ENCODE data around the gene AGT.
A peak's percentile ranks its signal among the peaks of the same experiment; 100 is the strongest.

AGT gene

GRCh38 chr1:230745071-230745470, 31.1 kb upstream of the AGT start:
- H3K4me3 ChIP-seq (ENCODE audit: control insufficient read depth, low read depth, low read length) = no peak overlapping the region
- no peak for DNase-seq (ENCODE audit: low read depth)
- no peak for TF ChIP-seq CTCF (conservative IDR thresholded peaks at IDR 0.05; ENCODE audit: control insufficient read depth, insufficient read depth, low read depth, low read length)

GRCh38 chr1:230744382-230744781, 30.5 kb upstream of the AGT start:
- H3K4me3 ChIP-seq (ENCODE audit: control insufficient read depth, low read depth, low read length) = no peak overlapping the region
- peak; percentile 13 for DNase-seq (ENCODE audit: low read depth)
- TF ChIP-seq CTCF (conservative IDR thresholded peaks at IDR 0.05; ENCODE audit: control insufficient read depth, insufficient read depth, low read depth, low read length) = no peak

DNA sequence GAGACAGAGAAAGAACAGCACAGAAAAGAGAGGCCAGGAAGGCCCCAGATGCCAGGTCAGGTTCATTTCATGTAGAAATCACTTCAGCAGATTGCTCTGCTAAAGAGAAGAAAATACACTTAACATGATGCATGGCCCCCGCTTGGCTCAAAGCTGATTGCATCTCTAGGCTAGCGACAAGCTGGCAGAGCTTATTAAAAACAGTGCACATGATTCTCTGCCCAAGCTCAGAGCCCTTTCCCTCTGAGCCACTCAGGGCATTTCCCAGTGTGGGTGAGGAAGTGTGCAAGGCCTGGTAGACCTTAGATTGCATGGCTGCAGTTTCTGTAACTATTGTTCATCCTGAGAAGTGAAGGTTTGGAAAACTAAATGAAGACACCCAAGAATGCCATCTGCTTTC, 30.0 kb upstream of the AGT start:
- TF ChIP-seq CTCF (conservative IDR thresholded peaks at IDR 0.05; ENCODE audit: control insufficient read depth, insufficient read depth, low read depth, low read length) = no peak
- H3K4me3 ChIP-seq (ENCODE audit: control insufficient read depth, low read depth, low read length) = no peak overlapping the region
- DNase-seq (ENCODE audit: low read depth) = no peak

- no peak for DNase-seq (ENCODE audit: low read depth)
- TF ChIP-seq CTCF (conservative IDR thresholded peaks at IDR 0.05; ENCODE audit: control insufficient read depth, insufficient read depth, low read depth, low read length) = no peak
- no peak overlapping the region for H3K4me3 ChIP-seq (ENCODE audit: control insufficient read depth, low read depth, low read length)
These were observed 25.8 kb upstream of the AGT start for GRCh38 chr1:230739564-230740290.

DNA sequence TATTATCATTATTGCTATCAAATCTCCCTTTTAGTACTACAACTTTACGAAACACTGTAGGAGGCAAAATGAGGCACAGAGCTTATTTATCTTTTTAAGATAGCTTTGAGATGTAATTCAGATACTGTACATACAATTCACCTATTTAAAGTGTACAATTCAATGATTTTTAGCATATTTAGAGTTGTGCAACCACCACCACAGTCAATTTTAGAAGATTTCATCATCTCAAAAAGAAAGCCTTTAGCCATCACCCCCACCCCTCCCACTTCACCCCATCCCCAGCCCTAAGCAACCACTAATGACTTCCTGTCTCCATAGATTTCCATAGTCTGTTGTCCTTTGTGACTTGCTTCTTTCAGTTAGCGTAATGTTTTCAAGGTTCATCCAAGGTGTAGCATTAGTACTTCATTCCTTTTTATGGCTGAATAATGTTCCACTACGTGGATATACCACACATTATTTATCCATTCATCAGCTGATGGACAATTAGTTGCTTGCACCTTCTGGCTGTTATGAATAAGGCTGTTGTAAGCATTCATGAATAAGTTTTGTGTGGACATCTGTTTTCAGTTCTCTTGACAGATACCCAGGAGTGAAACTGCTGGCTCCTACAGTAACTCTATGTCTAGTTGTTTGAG, 23.8 kb upstream of the AGT start:
- no peak for DNase-seq (ENCODE audit: low read depth)
- TF ChIP-seq CTCF (conservative IDR thresholded peaks at IDR 0.05; ENCODE audit: control insufficient read depth, insufficient read depth, low read depth, low read length) = no peak
- H3K4me3 ChIP-seq (ENCODE audit: control insufficient read depth, low read depth, low read length) = no peak overlapping the region

DNA sequence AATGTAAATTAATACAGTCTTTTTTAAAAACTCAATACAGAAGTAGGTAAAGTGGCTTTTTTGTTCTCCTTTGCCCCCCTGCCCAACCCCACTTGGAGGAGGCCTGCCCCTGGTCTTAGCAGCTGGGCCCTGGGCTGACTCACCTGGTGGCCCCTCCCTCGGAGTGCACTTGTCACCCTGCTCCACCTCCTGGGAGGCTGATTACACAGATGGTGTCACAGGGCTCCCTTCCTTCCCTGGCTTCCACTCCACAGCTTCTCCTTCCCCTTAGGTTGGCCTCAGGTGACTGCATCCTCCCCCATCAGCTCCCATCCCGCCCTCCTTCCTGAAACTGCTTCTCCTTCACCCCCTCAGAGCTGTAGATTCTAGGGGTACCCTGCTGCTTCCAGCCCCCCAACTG, 21.5 kb upstream of the AGT start:
- H3K4me3 ChIP-seq (ENCODE audit: control insufficient read depth, low read depth, low read length) = no peak overlapping the region
- TF ChIP-seq CTCF (conservative IDR thresholded peaks at IDR 0.05; ENCODE audit: control insufficient read depth, insufficient read depth, low read depth, low read length) = no peak
- no peak for DNase-seq (ENCODE audit: low read depth)
